Keratinocyte (primary cell): Measurements from ENCODE around the gene RBM17. TPM values are rescaled to one million over a fixed set of nuclear protein-coding genes. Genes with fewer than 3 reads are reported as not detected.

Experiments
- DNase-seq: peaks from one replicate; pipeline ENCODE4 v3.0.0-alpha.2; 2011; ENCODE audit warnings: low read depth, missing footprints, low spot score
- FAIRE-seq: peaks from 2 replicates; lab custom pipeline; 2011; peaks lifted over from hg19 to GRCh38; lab: Jason Lieb, UNC
- H2AFZ ChIP-seq: 2 replicates; pipeline ENCODE4 v1.6.0; 2012; ENCODE audit warnings: low read length, control low read depth, inconsistent platforms; ENCODE audit not compliant: control insufficient read depth
- H3K27ac ChIP-seq: 2 replicates; pipeline ENCODE4 v1.5.1; 2011; ENCODE audit warnings: low read length; ENCODE audit not compliant: control insufficient read depth, insufficient read depth
- H3K27me3 ChIP-seq: 3 replicates; pipeline ENCODE4 v1.6.0; 2011; ENCODE audit warnings: low read length; ENCODE audit not compliant: control insufficient read depth, insufficient read depth; ENCODE audit errors: extremely low read depth
- H3K36me3 ChIP-seq, 2 experiments: 2 replicates in 1 of 2; 3 replicates in 1 of 2; pipeline ENCODE4 v1.5.1; 2011; ENCODE audit warnings: low read length in 2 of 2, mild to moderate bottlenecking in 1 of 2; ENCODE audit not compliant: control insufficient read depth in 2 of 2, insufficient read depth in 2 of 2; ENCODE audit errors: extremely low read depth in 1 of 2
- H3K4me1 ChIP-seq: 3 replicates; pipeline ENCODE4 v1.5.1; 2011; ENCODE audit warnings: low read length; ENCODE audit not compliant: control insufficient read depth, insufficient read depth; ENCODE audit errors: extremely low read depth
- H3K4me2 ChIP-seq: 3 replicates; pipeline ENCODE4 v1.6.0; 2011; ENCODE audit warnings: low read depth, low read length; ENCODE audit not compliant: control insufficient read depth, insufficient read depth; ENCODE audit errors: extremely low read depth
- H3K4me3 ChIP-seq, 3 experiments: fragments of 200-600 bp in 1 of 3; sonication (generic) in 1 of 3; 2 replicates in 2 of 3; 3 replicates in 1 of 3; pipeline ENCODE4 v1.5.1; 2011 to 2016; ENCODE audit warnings: low read length in 3 of 3, mild to moderate bottlenecking in 3 of 3, control low read depth in 2 of 3, inconsistent platforms in 1 of 3, low read depth in 1 of 3, mixed read lengths in 1 of 3, mixed run types in 1 of 3, moderate library complexity in 1 of 3; ENCODE audit not compliant: control insufficient read depth in 2 of 3, insufficient read depth in 2 of 3; ENCODE audit errors: extremely low read depth in 1 of 3
- H3K79me2 ChIP-seq: 2 replicates; pipeline ENCODE4 v1.6.0; 2012; ENCODE audit warnings: low read length; ENCODE audit not compliant: control insufficient read depth, insufficient read depth
- H3K9ac ChIP-seq: 3 replicates; pipeline ENCODE4 v1.6.0; 2011; ENCODE audit warnings: low read length; ENCODE audit not compliant: control insufficient read depth, insufficient read depth; ENCODE audit errors: extremely low read depth
- H3K9me1 ChIP-seq: 3 replicates; pipeline ENCODE4 v1.6.0; 2011; ENCODE audit warnings: low read length; ENCODE audit not compliant: control insufficient read depth, insufficient read depth; ENCODE audit errors: extremely low read depth
- H3K9me3 ChIP-seq: 2 replicates; pipeline ENCODE4 v1.5.1; 2012; ENCODE audit warnings: low read depth, low read length; ENCODE audit not compliant: control insufficient read depth
- H4K20me1 ChIP-seq: 3 replicates; pipeline ENCODE4 v1.6.0; 2011; ENCODE audit warnings: low read length; ENCODE audit not compliant: control insufficient read depth, insufficient read depth; ENCODE audit errors: extremely low read depth
- EZH2 ChIP-seq: IDR thresholded peaks from one replicate; pipeline ENCODE4 v1.6.1; 2012; ENCODE audit warnings: inconsistent platforms, mild to moderate bottlenecking, low read length, moderate library complexity
- dilution Hi-C: fragments of 300-500 bp; cut with MboI; formaldehyde crosslinking; loops from one replicate; pipeline ENCODE4 v1.7.0; 2020; ENCODE audit warnings: low sequenced_read_pairs; ENCODE audit not compliant: extremely low pct_ligation_motif_present
- polyA plus RNA-seq, 5 experiments: library from polyadenylated mRNA; depleted of rRNA in 3 of 5; stranded (reverse) in 3 of 5; stranded (forward) in 1 of 5; unstranded in 1 of 5; fragments of >200 nt; gene quantifications; 1 replicate in 1 of 5; 2 replicates in 3 of 5; 3 replicates in 1 of 5; pipeline versions ENCODE4 v1.2.1 to v1.2.3, GENCODE V29; 2011 to 2012; ENCODE audit warnings: missing spikeins in 2 of 5, low read depth in 1 of 5, low replicate concordance in 1 of 5
- TF ChIP-seq, protein P1 (sequence below), 3 experiments: IDR thresholded peaks in 1 of 3; conservative IDR thresholded peaks in 1 of 3; optimal IDR thresholded peaks in 1 of 3; 2 replicates in 2 of 3; 3 replicates in 1 of 3; pipeline versions ENCODE3 to v1.5.1; 2011; ENCODE audit warnings: low read length in 3 of 3, mild to moderate bottlenecking in 3 of 3, moderate library complexity in 2 of 3, control low read depth in 1 of 3, inconsistent platforms in 1 of 3; ENCODE audit not compliant: insufficient read depth in 2 of 3; ENCODE audit errors: extremely low read depth in 1 of 3

Gene RBM17
- polyA plus RNA-seq, 1 donor (not counting 4 experiments of a cell fraction or from before 2014, with no cell fraction given): 54.8 TPM

DNA sequence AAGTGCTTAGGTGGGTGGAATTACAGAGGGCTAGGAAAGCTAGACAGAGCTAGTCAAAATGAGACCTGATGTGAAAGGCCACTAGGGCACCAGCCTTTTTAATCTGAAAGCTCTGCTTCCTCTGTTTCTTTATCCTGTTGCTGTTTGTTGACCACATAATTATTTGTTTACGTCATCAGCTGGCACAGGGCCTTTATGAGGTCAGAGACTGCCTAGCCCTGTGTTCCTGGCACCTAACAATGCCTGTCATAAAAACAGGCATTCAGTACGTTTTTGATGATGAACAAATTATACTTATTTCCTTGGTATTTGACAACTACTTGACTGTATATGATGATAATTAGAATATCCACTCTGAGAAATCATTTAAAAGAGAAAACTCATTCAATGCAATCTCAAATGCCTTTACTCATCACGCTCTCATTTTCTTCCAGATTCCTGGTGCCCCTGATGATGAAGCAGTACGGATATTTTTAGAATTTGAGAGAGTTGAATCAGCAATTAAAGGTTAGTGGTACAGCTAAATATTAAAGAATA, 26.0 kb downstream of the RBM17 start:
- FAIRE-seq (no peak), DNase-seq (no peak)
- Histone ChIP-seq H3K36me3 (peaks cover 33 to 47% of the 10 kb centered on the region in 2 experiments), H3K79me2 (peaks cover 5% of the 10 kb centered on the region), H3K4me3 (no peak overlapping the region), H3K4me1 (peaks cover 7% of the 10 kb centered on the region), H3K9me3 (no peaks in the 10 kb centered on the region), H3K27ac (no peak overlapping the region), H2AFZ (no peak overlapping the region), H3K9ac (no peak overlapping the region), H3K9me1 (peaks cover 3% of the 10 kb centered on the region), H4K20me1 (no peaks in the 10 kb centered on the region), H3K27me3 (no peaks in the 10 kb centered on the region), H3K4me2 (no peak overlapping the region)
- TF ChIP-seq, protein P1, sequence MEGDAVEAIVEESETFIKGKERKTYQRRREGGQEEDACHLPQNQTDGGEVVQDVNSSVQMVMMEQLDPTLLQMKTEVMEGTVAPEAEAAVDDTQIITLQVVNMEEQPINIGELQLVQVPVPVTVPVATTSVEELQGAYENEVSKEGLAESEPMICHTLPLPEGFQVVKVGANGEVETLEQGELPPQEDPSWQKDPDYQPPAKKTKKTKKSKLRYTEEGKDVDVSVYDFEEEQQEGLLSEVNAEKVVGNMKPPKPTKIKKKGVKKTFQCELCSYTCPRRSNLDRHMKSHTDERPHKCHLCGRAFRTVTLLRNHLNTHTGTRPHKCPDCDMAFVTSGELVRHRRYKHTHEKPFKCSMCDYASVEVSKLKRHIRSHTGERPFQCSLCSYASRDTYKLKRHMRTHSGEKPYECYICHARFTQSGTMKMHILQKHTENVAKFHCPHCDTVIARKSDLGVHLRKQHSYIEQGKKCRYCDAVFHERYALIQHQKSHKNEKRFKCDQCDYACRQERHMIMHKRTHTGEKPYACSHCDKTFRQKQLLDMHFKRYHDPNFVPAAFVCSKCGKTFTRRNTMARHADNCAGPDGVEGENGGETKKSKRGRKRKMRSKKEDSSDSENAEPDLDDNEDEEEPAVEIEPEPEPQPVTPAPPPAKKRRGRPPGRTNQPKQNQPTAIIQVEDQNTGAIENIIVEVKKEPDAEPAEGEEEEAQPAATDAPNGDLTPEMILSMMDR (optimal IDR thresholded peaks at IDR 0.05 in 1 of 3, IDR thresholded peaks at IDR 0.05 in 1 of 3, conservative IDR thresholded peaks at IDR 0.05 in 1 of 3; ENCODE audit: extremely low read depth in 1 of 3, insufficient read depth in 2 of 3, low read length in 3 of 3): no peak
- TF ChIP-seq EZH2: no peak
- dilution Hi-C loops: no loop called here

DNA sequence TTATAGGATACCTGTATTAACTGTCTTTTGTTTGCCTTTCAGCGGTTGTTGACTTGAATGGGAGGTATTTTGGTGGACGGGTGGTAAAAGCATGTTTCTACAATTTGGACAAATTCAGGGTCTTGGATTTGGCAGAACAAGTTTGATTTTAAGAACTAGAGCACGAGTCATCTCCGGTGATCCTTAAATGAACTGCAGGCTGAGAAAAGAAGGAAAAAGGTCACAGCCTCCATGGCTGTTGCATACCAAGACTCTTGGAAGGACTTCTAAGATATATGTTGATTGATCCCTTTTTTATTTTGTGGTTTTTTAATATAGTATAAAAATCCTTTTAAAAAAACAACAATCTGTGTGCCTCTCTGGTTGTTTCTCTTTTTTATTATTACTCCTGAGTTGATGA, 26.6 kb downstream of the RBM17 start:
- Histone ChIP-seq H3K36me3 (peaks cover 29 to 42% of the 10 kb centered on the region in 2 experiments), H3K9ac (no peak overlapping the region), H3K9me1 (peaks cover 4% of the 10 kb centered on the region), H3K4me2 (no peak overlapping the region), H3K79me2 (peaks cover 5% of the 10 kb centered on the region), H3K4me1 (peaks cover 13% of the 10 kb centered on the region), H3K27me3 (no peaks in the 10 kb centered on the region), H3K27ac (no peak overlapping the region), H4K20me1 (no peaks in the 10 kb centered on the region), H2AFZ (no peak overlapping the region), H3K4me3 (no peak overlapping the region), H3K9me3 (no peaks in the 10 kb centered on the region)
- FAIRE-seq (no peak), DNase-seq (no peak)
- dilution Hi-C loops: no loop called here
- TF ChIP-seq, protein P1 (optimal IDR thresholded peaks at IDR 0.05 in 1 of 3, IDR thresholded peaks at IDR 0.05 in 1 of 3, conservative IDR thresholded peaks at IDR 0.05 in 1 of 3; ENCODE audit: extremely low read depth in 1 of 3, insufficient read depth in 2 of 3, low read length in 3 of 3): no peak
- no peak for TF ChIP-seq EZH2
